Measurements from ENCODE around the gene TNP1.

The TNP1 gene

GRCh38 chr2:216872040-216872439, 12.2 kb upstream of the TNP1 start:
- DNase-seq (ENCODE audit: low read depth), result no peak
- H3K4me3 ChIP-seq (ENCODE audit: control insufficient read depth, low read depth, low read length), result no peak overlapping the region
- TF ChIP-seq CTCF (conservative IDR thresholded peaks at IDR 0.05; ENCODE audit: control insufficient read depth, insufficient read depth, low read depth, low read length), result no peak

- no peak for TF ChIP-seq CTCF (conservative IDR thresholded peaks at IDR 0.05; ENCODE audit: control insufficient read depth, insufficient read depth, low read depth, low read length)
- no peak for DNase-seq (ENCODE audit: low read depth)
- H3K4me3 ChIP-seq (ENCODE audit: control insufficient read depth, low read depth, low read length), result no peak overlapping the region
Measured at GRCh38 chr2:216871333-216871934, 11.6 kb upstream of the TNP1 start.

- H3K4me3 ChIP-seq (ENCODE audit: control insufficient read depth, low read depth, low read length), result no peak overlapping the region
- no peak for DNase-seq (ENCODE audit: low read depth)
- TF ChIP-seq CTCF (conservative IDR thresholded peaks at IDR 0.05; ENCODE audit: control insufficient read depth, insufficient read depth, low read depth, low read length), result no peak
Measured at GRCh38 chr2:216870508-216871332, 10.9 kb upstream of the TNP1 start.

- no peak for TF ChIP-seq CTCF (conservative IDR thresholded peaks at IDR 0.05; ENCODE audit: control insufficient read depth, insufficient read depth, low read depth, low read length)
- no peak for DNase-seq (ENCODE audit: low read depth)
- no peak overlapping the region for H3K4me3 ChIP-seq (ENCODE audit: control insufficient read depth, low read depth, low read length)
Measured at GRCh38 chr2:216866515-216867095, 6.7 kb upstream of the TNP1 start.

- no peak for TF ChIP-seq CTCF (conservative IDR thresholded peaks at IDR 0.05; ENCODE audit: control insufficient read depth, insufficient read depth, low read depth, low read length)
- no peak overlapping the region for H3K4me3 ChIP-seq (ENCODE audit: control insufficient read depth, low read depth, low read length)
- DNase-seq (ENCODE audit: low read depth), result no peak
Measured at GRCh38 chr2:216865658-216866057, 5.8 kb upstream of the TNP1 start.

GRCh38 chr2:216863946-216864345, 4.1 kb upstream of the TNP1 start:
- TF ChIP-seq CTCF (conservative IDR thresholded peaks at IDR 0.05; ENCODE audit: control insufficient read depth, insufficient read depth, low read depth, low read length), result no peak
- DNase-seq (ENCODE audit: low read depth), result peak; percentile 8
- no peak overlapping the region for H3K4me3 ChIP-seq (ENCODE audit: control insufficient read depth, low read depth, low read length)

All from fibroblast of mammary gland (primary cell).